CD4-positive, CD25-positive, alpha-beta regulatory T cell (primary cell): ENCODE results near the gene NFX1. TPM values are rescaled to one million over a fixed set of nuclear protein-coding genes. Genes with fewer than 3 reads are reported as not detected.

Experiments used
- ATAC-seq, 2 donors: fragments of 150-1000 bp; cut with Tn5 transposase; one replicate each; pipeline ENCODE4 v1.10.0; 2021; ENCODE audit warnings: low read depth in 2 of 2, moderate number of reproducible peaks in 2 of 2, moderate library complexity in 1 of 2
- DNase-seq, 3 donors: peaks; one replicate each; pipeline versions ENCODE4 v3.0.0 to v3.0.0-alpha.2; 2012 to 2022; ENCODE audit warnings: mixed read lengths in 1 of 3
- H3K27ac ChIP-seq: one replicate; pipeline ENCODE4 v1.7.0; 2013; ENCODE audit warnings: mild to moderate bottlenecking, low read length; ENCODE audit not compliant: insufficient read depth, poor library complexity, severe bottlenecking
- H3K27me3 ChIP-seq: one replicate; pipeline ENCODE4 v1.7.0; 2013; ENCODE audit warnings: low read length; ENCODE audit not compliant: control insufficient read depth, insufficient read depth
- H3K36me3 ChIP-seq: one replicate; pipeline ENCODE4 v1.7.0; 2013; ENCODE audit warnings: mild to moderate bottlenecking, low read length, moderate library complexity; ENCODE audit not compliant: control insufficient read depth, insufficient read depth
- H3K4me1 ChIP-seq: 2 replicates; pipeline ENCODE4 v1.7.0; 2013; ENCODE audit warnings: mild to moderate bottlenecking, low read length; ENCODE audit not compliant: insufficient read depth, control insufficient read depth, poor library complexity, severe bottlenecking
- H3K4me3 ChIP-seq: one replicate; pipeline ENCODE4 v1.7.0; 2013; ENCODE audit warnings: low read depth, mild to moderate bottlenecking, low read length, moderate library complexity
- H3K9me3 ChIP-seq, 2 experiments: 1 replicate in 1 of 2; 2 replicates in 1 of 2; pipeline ENCODE4 v1.7.0; 2013; ENCODE audit warnings: low read length in 2 of 2, mild to moderate bottlenecking in 1 of 2, moderate library complexity in 1 of 2; ENCODE audit not compliant: control insufficient read depth in 2 of 2
- H3K27ac Mint-ChIP-seq, 3 donors: one replicate each; pipeline ENCODE4 v1.8.0; 2020 to 2022; ENCODE audit warnings: mild to moderate bottlenecking in 3 of 3, mixed read lengths in 3 of 3, moderate library complexity in 2 of 3
- H3K27me3 Mint-ChIP-seq: one replicate; pipeline ENCODE4 v1.8.0; 2022; ENCODE audit warnings: mild to moderate bottlenecking, mixed read lengths
- H3K36me3 Mint-ChIP-seq: one replicate; pipeline ENCODE4 v1.8.0; 2020; ENCODE audit warnings: mixed read lengths
- H3K4me1 Mint-ChIP-seq, 4 donors: one replicate each; pipeline ENCODE4 v1.8.0; 2020 to 2022; ENCODE audit warnings: mixed read lengths in 4 of 4, mild to moderate bottlenecking in 1 of 4
- H3K4me3 Mint-ChIP-seq, 4 donors: one replicate each; pipeline ENCODE4 v1.8.0; 2020 to 2022; ENCODE audit warnings: mild to moderate bottlenecking in 4 of 4, mixed read lengths in 4 of 4, moderate library complexity in 3 of 4
- H3K9me3 Mint-ChIP-seq, 7 donors: one replicate each; pipeline ENCODE4 v1.8.0; 2020 to 2022; ENCODE audit warnings: mixed read lengths in 7 of 7, mild to moderate bottlenecking in 3 of 7, moderate library complexity in 2 of 7
- polyA plus RNA-seq, 4 donors: library from polyadenylated mRNA; unstranded; fragments of 300-500 nt; fragmentation: Illumina TruSeq; gene quantifications; one replicate each; pipeline ENCODE4 v1.2.3, GENCODE V29; 2021
- total RNA-seq: library from RNA; stranded (reverse); gene quantifications from one replicate; pipeline ENCODE4 v1.2.3, GENCODE V29; 2022

Gene NFX1
- total and polyA plus RNA-seq, 5 donors from 2014 or later = 19.8 to 36.8 (median 28.9) TPM

GRCh38 chr9:33249087-33249658 is 41.1 kb upstream of the NFX1 start:
- DNase-seq (no peak), ATAC-seq (no peak)
- Histone ChIP-seq H3K27me3 (no peaks in the 10 kb centered on the region), H3K36me3 (peaks cover 20% of the 10 kb centered on the region), H3K4me3 (no peak overlapping the region), H3K4me1 (no peaks in the 10 kb centered on the region), H3K9me3 (no peaks in the 10 kb centered on the region), H3K27ac (no peak overlapping the region)
- Mint-ChIP-seq H3K27ac (peak overlapping the region in 1 of 3 donors; percentile 22), H3K4me1 (peaks cover 0 to 8% (median 0%) of the 10 kb centered on the region in 4 donors), H3K27me3 (no peaks in the 10 kb centered on the region), H3K9me3 (no peaks in the 10 kb centered on the region), H3K36me3 (peaks cover 37% of the 10 kb centered on the region), H3K4me3 (no peak overlapping the region)

DNA sequence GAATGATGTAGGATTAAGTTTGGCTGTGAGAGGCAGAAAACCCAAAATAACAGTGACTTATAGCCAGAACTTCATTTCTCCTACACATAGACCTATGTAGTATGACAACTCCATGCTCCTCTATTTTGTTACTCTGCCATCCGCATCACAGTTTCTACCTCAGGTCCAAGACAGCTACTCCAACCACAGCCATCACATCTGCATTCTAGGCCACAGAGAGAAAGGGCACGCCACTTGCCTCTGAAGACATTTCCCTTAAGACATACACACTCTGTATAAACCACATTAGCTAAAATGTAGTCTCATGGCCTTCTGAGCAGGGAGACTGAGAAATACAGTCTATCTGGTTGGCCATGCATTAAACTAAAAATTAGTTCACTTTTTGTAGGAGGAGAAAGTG is 40.3 kb upstream of the NFX1 start:
- peaks cover 44% of the 10 kb centered on the region for H3K36me3 Mint-ChIP-seq
- H3K4me3 Mint-ChIP-seq = no peak overlapping the region
- H3K27me3 Mint-ChIP-seq = no peaks in the 10 kb centered on the region
- H3K4me1 Mint-ChIP-seq = peaks cover 0 to 8% (median 0%) of the 10 kb centered on the region in 4 donors
- Histone ChIP-seq H3K27me3 (no peaks in the 10 kb centered on the region), H3K4me1 (no peaks in the 10 kb centered on the region), H3K4me3 (no peak overlapping the region), H3K27ac (no peak overlapping the region), H3K9me3 (no peaks in the 10 kb centered on the region), H3K36me3 (peaks cover 28% of the 10 kb centered on the region)
- ATAC-seq = no peak
- H3K9me3 Mint-ChIP-seq = no peaks in the 10 kb centered on the region
- no peak for DNase-seq
- peak overlapping the region; percentile 20 to 35 (median 22) for H3K27ac Mint-ChIP-seq

- Mint-ChIP-seq H3K27ac (peak overlapping the region in 1 of 3 donors; percentile 22), H3K4me1 (peaks cover 0 to 8% (median 0%) of the 10 kb centered on the region in 4 donors), H3K36me3 (peaks cover 45% of the 10 kb centered on the region), H3K4me3 (no peak overlapping the region), H3K27me3 (no peaks in the 10 kb centered on the region), H3K9me3 (no peaks in the 10 kb centered on the region)
- ATAC-seq (no peak), DNase-seq (no peak)
- Histone ChIP-seq H3K9me3 (no peaks in the 10 kb centered on the region), H3K27ac (peak overlapping the region; percentile 1), H3K27me3 (no peaks in the 10 kb centered on the region), H3K4me3 (no peak overlapping the region), H3K36me3 (peaks cover 33% of the 10 kb centered on the region), H3K4me1 (no peaks in the 10 kb centered on the region)
Measured at GRCh38 chr9:33250458-33250995, 39.8 kb upstream of the NFX1 start.

GRCh38 chr9:33254211-33254610 is 36.1 kb upstream of the NFX1 start:
- Histone ChIP-seq H3K9me3 (no peaks in the 10 kb centered on the region), H3K4me3 (no peak overlapping the region), H3K27ac (no peak overlapping the region), H3K36me3 (peaks cover 67% of the 10 kb centered on the region), H3K27me3 (no peaks in the 10 kb centered on the region), H3K4me1 (no peaks in the 10 kb centered on the region)
- H3K9me3 Mint-ChIP-seq = peaks cover 0 to 2% (median 0%) of the 10 kb centered on the region in 7 donors
- no peaks in the 10 kb centered on the region for H3K27me3 Mint-ChIP-seq
- no peak for ATAC-seq
- H3K4me3 Mint-ChIP-seq = no peak overlapping the region
- no peak for DNase-seq
- H3K4me1 Mint-ChIP-seq = peaks cover 5 to 8% (median 7%) of the 10 kb centered on the region in 4 donors
- peak overlapping the region in 1 of 3 donors; percentile 26 for H3K27ac Mint-ChIP-seq
- H3K36me3 Mint-ChIP-seq = peaks cover 42% of the 10 kb centered on the region

DNA sequence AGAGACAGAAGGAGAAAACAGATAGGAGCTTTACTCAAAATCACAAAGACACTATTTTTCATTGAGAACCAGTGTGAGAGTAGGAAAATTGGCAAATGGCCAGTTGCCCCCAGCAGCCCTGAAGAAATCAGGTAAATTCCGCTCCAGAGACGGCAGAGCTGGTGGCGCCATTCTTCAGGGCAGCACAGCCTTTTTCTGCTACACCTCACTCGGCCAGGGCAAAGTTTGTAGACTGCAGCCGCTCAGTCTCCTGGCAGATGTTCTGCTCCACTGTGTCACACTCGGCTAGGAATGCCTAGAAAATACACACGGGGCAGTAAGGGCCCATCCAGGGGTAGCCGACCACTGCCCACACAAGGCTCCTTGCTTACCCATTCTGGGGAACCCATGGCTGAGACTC is 35.3 kb upstream of the NFX1 start:
- Histone ChIP-seq H3K36me3 (peaks cover 75% of the 10 kb centered on the region), H3K9me3 (no peaks in the 10 kb centered on the region), H3K27ac (no peak overlapping the region), H3K4me1 (no peaks in the 10 kb centered on the region), H3K27me3 (no peaks in the 10 kb centered on the region), H3K4me3 (no peak overlapping the region)
- Mint-ChIP-seq H3K9me3 (peaks cover 0 to 2% (median 0%) of the 10 kb centered on the region in 7 donors), H3K36me3 (peaks cover 38% of the 10 kb centered on the region), H3K27me3 (no peaks in the 10 kb centered on the region), H3K4me1 (peaks cover 6 to 14% (median 12%) of the 10 kb centered on the region in 4 donors), H3K4me3 (no peak overlapping the region), H3K27ac (no peak overlapping the region)
- no peak for DNase-seq
- no peak for ATAC-seq

- Histone ChIP-seq H3K36me3 (peaks cover 79% of the 10 kb centered on the region), H3K9me3 (no peaks in the 10 kb centered on the region), H3K4me1 (no peaks in the 10 kb centered on the region), H3K4me3 (no peak overlapping the region), H3K27ac (no peak overlapping the region), H3K27me3 (no peaks in the 10 kb centered on the region)
- H3K4me1 Mint-ChIP-seq = peaks cover 10 to 19% (median 14%) of the 10 kb centered on the region in 4 donors
- no peak overlapping the region for H3K4me3 Mint-ChIP-seq
- no peak for DNase-seq
- peaks cover 40% of the 10 kb centered on the region for H3K36me3 Mint-ChIP-seq
- H3K27ac Mint-ChIP-seq = no peak overlapping the region
- no peak for ATAC-seq
- peaks cover 0 to 2% (median 0%) of the 10 kb centered on the region in 7 donors for H3K9me3 Mint-ChIP-seq
- no peaks in the 10 kb centered on the region for H3K27me3 Mint-ChIP-seq
Measured at GRCh38 chr9:33255471-33255870, 34.8 kb upstream of the NFX1 start.

GRCh38 chr9:33256236-33256635 is 34.1 kb upstream of the NFX1 start:
- Mint-ChIP-seq H3K4me3 (no peak overlapping the region), H3K27ac (no peak overlapping the region), H3K4me1 (peaks cover 11 to 23% (median 14%) of the 10 kb centered on the region in 4 donors), H3K27me3 (no peaks in the 10 kb centered on the region), H3K36me3 (peaks cover 46% of the 10 kb centered on the region), H3K9me3 (peaks cover 0 to 2% (median 0%) of the 10 kb centered on the region in 7 donors)
- H3K27ac ChIP-seq = no peak overlapping the region
- H3K4me3 ChIP-seq = no peak overlapping the region
- H3K9me3 ChIP-seq = no peaks in the 10 kb centered on the region
- H3K36me3 ChIP-seq = peaks cover 84% of the 10 kb centered on the region
- H3K4me1 ChIP-seq = no peaks in the 10 kb centered on the region
- no peak for DNase-seq
- no peaks in the 10 kb centered on the region for H3K27me3 ChIP-seq
- ATAC-seq = no peak

DNA sequence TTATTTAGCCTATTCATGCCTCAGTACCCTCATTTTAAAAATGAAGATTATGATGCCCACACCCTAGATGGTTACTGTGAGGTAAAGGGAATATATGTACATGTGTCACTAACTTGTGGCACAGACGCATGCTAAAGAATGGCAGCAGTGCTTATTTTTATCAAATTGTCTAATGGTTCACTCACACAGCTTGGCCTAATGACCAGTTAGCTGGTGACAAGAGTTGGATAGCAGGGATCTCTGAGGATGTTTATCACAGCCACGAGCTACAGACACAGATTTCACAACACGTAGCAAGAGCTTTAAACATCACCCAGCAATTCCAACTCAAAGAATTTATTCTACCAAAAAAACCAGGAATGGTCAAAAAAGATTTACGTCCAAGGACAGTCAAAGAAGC is 33.0 kb upstream of the NFX1 start:
- Mint-ChIP-seq H3K4me1 (peaks cover 11 to 30% (median 14%) of the 10 kb centered on the region in 4 donors), H3K27ac (no peak overlapping the region), H3K9me3 (peaks cover 0 to 2% (median 0%) of the 10 kb centered on the region in 7 donors), H3K36me3 (peaks cover 46% of the 10 kb centered on the region), H3K27me3 (no peaks in the 10 kb centered on the region), H3K4me3 (no peak overlapping the region)
- Histone ChIP-seq H3K4me1 (no peaks in the 10 kb centered on the region), H3K9me3 (no peaks in the 10 kb centered on the region), H3K27me3 (no peaks in the 10 kb centered on the region), H3K4me3 (no peak overlapping the region), H3K36me3 (peaks cover 90% of the 10 kb centered on the region), H3K27ac (no peak overlapping the region)
- ATAC-seq = no peak
- no peak for DNase-seq
